Spleen (tissue), 11 donors: ENCODE measurements around the gene CSMD2. TPM values are rescaled to one million over a fixed set of nuclear protein-coding genes. Genes with fewer than 3 reads are reported as not detected.
"Not testable (repeated sequence)": the region's sequence is repeated elsewhere in the genome, so short reads cannot be mapped to it uniquely, and the experiment has no call there.

Experiments
- DNase-seq: peaks from one replicate; pipeline ENCODE4 v3.0.0-alpha.2; 2020
- H3K27ac ChIP-seq, 8 donors: fragments of 200-600 bp; sonication (generic) in 7 of 8; 1 replicate in 4 of 8; 2 replicates in 4 of 8; pipeline versions ENCODE4 v1.5.0 to v1.8.0; 2016 to 2021; ENCODE audit warnings: inconsistent platforms in 4 of 8, mild to moderate bottlenecking in 4 of 8, moderate library complexity in 1 of 8
- H3K27me3 ChIP-seq, 7 donors: fragments of 200-600 bp; sonication (generic) in 6 of 7; replicated peaks in 1 of 7; 1 replicate in 4 of 7; 2 replicates in 3 of 7; pipeline versions ENCODE4 v1.5.0 to v1.8.0; 2016 to 2021; ENCODE audit warnings: inconsistent platforms in 3 of 7, mild to moderate bottlenecking in 1 of 7
- H3K36me3 ChIP-seq, 6 donors: fragments of 200-600 bp; sonication (generic) in 5 of 6; 1 replicate in 4 of 6; 2 replicates in 2 of 6; pipeline versions ENCODE4 v1.5.0 to v1.8.0; 2016 to 2021; ENCODE audit warnings: inconsistent platforms in 2 of 6
- H3K4me1 ChIP-seq, 6 donors: fragments of 200-600 bp; sonication (generic) in 5 of 6; 1 replicate in 3 of 6; 2 replicates in 3 of 6; pipeline versions ENCODE4 v1.5.0 to v1.8.0; 2016 to 2021; ENCODE audit warnings: inconsistent platforms in 3 of 6
- H3K4me3 ChIP-seq, 8 donors: fragments of 200-600 bp; sonication (generic) in 7 of 8; 1 replicate in 4 of 8; 2 replicates in 4 of 8; pipeline versions ENCODE4 v1.5.0 to v1.8.0; 2016 to 2021; ENCODE audit warnings: inconsistent platforms in 4 of 8, mild to moderate bottlenecking in 4 of 8, moderate library complexity in 2 of 8
- H3K9me3 ChIP-seq, 8 donors: fragments of 200-600 bp; sonication (generic) in 7 of 8; 1 replicate in 4 of 8; 2 replicates in 4 of 8; pipeline versions ENCODE4 v1.5.0 to v1.8.0; 2016 to 2021; ENCODE audit warnings: inconsistent platforms in 4 of 8
- POLR2A ChIP-seq, 3 donors: fragments of 450-650 bp; IDR thresholded peaks; one replicate each; pipeline ENCODE4 v1.5.1; 2017; ENCODE audit warnings: antibody characterized with exemption in 3 of 3, mild to moderate bottlenecking in 1 of 3
- POLR2AphosphoS5 ChIP-seq, 3 donors: sonication (generic); formaldehyde crosslinking; IDR thresholded peaks; one replicate each; pipeline ENCODE4 v1.5.1; 2017; ENCODE audit warnings: antibody characterized with exemption in 3 of 3
- WGBS, 5 donors: extraction: QIAGEN DNeasy Blood & Tissue Kit in 3 of 5; methylation state at CpG; one replicate each; pipeline versions ENCODE4 v1.1.5 to v1.1.7; 2013 to 2018; 5-methylcytosine and 5-hydroxymethylcytosine counted together
- intact Hi-C: fragments of 100-400 bp; cut with DNase I; formaldehyde crosslinking; loops from one replicate; pipeline ENCODE4 v1.15.0; 2023; ENCODE audit warnings: low total_unique reads
- polyA plus RNA-seq, 3 donors: library from polyadenylated mRNA; stranded (reverse); fragments of 200-250 nt; gene quantifications; one replicate each; pipeline ENCODE4 v1.2.1, GENCODE V29; 2013
- total RNA-seq, 7 donors: library from RNA; depleted of rRNA in 3 of 7; stranded (reverse); fragments of >200 nt in 3 of 7; fragmentation: NEBNext Ultra II Directional in 4 of 7; extraction: Animal tissue kit (Norgen Biotek cat#: 25700) in 4 of 7; gene quantifications; one replicate each; pipeline versions ENCODE4 v1.1.0 to v1.2.1, GENCODE V29; 2016 to 2021
- TF ChIP-seq, protein P1 (sequence below), 11 experiments: fragments of 200-600 bp in 7 of 11; fragments of 450-650 bp in 4 of 11; sonication (generic) in 4 of 11; IDR thresholded peaks in 8 of 11; conservative IDR thresholded peaks in 3 of 11; 1 replicate in 7 of 11; 2 replicates in 4 of 11; pipeline versions ENCODE4 v1.4.0 to v1.8.0; 2016 to 2021; ENCODE audit warnings: antibody characterized with exemption in 11 of 11, inconsistent platforms in 4 of 11, mild to moderate bottlenecking in 1 of 11
- donor health status: healthy with polysubstance abuse.
- donor health status: DM: no; HTN: no; CAD: no; lungs with moderate emphysema.
- donor health status: DM: no; HTN: no; CAD: no.
- donor health status: Bipolar disorder and iron deficiency.
- donor health status: healthy.
- donor health status: DM: no; HTN: no; CAD: no.
- donor health status: DM: yes; HTN: yes; CAD: no.

Gene CSMD2
- total and polyA plus RNA-seq, 10 donors, result 0.12 to 2.7 (median 0.96) TPM

DNA sequence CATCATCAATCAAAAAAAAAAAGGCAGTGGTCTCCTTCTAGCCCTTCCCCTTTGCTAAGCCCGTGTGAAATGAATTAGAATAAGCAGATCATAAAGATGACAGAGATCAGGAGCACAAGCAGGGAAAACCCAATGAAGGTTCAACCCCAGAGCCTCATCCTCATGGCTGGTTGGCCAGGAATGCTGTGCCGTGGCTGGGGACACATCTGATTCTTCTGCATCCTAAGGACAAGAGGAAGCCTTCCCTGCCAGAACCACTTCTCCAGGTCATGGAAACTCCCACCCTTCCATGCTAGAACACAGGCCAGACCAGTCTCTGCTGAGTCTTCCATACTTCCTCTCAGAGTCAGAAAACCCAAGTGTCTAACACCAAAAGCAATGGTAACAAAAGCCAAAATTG, 81.1 kb downstream of the CSMD2 start:
- Histone ChIP-seq H3K36me3 (no peaks in the 10 kb centered on the region), H3K4me1 (no peaks in the 10 kb centered on the region), H3K27ac (no peak overlapping the region), H3K9me3 (peaks cover 0 to 28% (median 10%) of the 10 kb centered on the region in 8 donors), H3K27me3 (no peaks in the 10 kb centered on the region), H3K4me3 (no peak overlapping the region)
- no peak for TF ChIP-seq POLR2A (IDR thresholded peaks at IDR 0.05)
- TF ChIP-seq POLR2AphosphoS5 (IDR thresholded peaks at IDR 0.05), result no peak
- TF ChIP-seq, protein P1, sequence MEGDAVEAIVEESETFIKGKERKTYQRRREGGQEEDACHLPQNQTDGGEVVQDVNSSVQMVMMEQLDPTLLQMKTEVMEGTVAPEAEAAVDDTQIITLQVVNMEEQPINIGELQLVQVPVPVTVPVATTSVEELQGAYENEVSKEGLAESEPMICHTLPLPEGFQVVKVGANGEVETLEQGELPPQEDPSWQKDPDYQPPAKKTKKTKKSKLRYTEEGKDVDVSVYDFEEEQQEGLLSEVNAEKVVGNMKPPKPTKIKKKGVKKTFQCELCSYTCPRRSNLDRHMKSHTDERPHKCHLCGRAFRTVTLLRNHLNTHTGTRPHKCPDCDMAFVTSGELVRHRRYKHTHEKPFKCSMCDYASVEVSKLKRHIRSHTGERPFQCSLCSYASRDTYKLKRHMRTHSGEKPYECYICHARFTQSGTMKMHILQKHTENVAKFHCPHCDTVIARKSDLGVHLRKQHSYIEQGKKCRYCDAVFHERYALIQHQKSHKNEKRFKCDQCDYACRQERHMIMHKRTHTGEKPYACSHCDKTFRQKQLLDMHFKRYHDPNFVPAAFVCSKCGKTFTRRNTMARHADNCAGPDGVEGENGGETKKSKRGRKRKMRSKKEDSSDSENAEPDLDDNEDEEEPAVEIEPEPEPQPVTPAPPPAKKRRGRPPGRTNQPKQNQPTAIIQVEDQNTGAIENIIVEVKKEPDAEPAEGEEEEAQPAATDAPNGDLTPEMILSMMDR (IDR thresholded peaks at IDR 0.05 in 8 of 11, conservative IDR thresholded peaks at IDR 0.05 in 3 of 11), result no peak
- intact Hi-C loops, result no loop called here
- WGBS, 5 donors, result 55 to 88% (median 68%) methylated on average over 2 of the region's 2 CpGs
- DNase-seq, result no peak

DNA sequence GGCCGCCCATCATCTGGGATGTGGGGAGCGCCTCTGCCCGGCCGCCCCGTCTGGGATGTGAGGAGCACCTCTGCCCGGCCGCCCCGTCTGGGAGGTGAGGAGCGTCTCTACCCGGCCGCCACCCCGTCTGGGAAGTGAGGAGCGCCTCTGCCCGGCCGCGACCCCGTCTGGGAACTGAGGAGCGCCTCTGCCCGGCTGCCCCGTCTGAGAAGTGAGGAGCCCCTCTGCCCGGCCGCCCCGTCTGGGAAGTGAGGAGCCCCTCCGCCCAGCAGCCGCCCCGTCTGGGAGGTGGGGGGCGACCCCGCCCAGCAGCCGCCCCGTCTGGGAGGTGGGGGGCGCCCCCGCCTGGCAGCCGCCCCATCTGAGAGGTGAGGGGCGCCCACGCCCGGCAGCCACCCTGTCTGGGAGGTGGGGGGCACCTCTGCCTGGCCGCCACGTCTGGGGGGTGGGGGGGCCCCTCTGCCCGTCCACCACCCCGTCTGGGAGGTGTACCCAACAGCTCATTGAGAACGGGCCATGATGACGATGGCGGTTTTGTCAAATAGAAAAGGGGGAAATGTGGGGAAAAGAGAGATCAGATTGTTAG, 82.9 kb downstream of the CSMD2 start:
- H3K4me1 ChIP-seq, intact Hi-C loops, H3K36me3 ChIP-seq, H3K4me3 ChIP-seq, H3K27me3 ChIP-seq, DNase-seq, H3K27ac ChIP-seq: not testable (repeated sequence)
- WGBS, 5 donors, result 90 to 97% (median 93%) methylated on average over 14 to 43 of the region's 43 CpGs
- H3K9me3 ChIP-seq, result peaks cover 0 to 30% (median 10%) of the 10 kb centered on the region in 8 donors

DNA sequence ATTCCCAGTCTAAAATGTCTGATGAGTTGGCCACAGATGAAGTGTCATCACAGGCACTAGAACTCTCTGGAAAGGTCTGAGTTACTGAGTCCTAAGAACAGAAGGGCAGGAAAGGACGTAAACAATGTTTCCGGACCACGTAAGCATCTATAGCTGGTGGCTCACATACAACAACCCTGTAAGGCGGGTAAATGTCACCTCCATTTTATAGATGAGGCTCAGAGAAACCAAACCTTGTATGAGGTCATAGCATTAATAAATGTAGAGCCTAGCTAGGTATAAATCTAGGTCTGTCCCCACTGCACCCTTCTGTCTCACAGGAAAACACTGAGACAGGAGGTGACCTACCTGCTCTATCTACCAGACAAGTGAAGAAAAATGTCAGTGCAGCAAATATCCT, 86.6 kb downstream of the CSMD2 start:
- Histone ChIP-seq H3K4me1 (no peaks in the 10 kb centered on the region), H3K27ac (no peak overlapping the region), H3K4me3 (no peak overlapping the region), H3K36me3 (no peaks in the 10 kb centered on the region), H3K9me3 (peaks cover 0 to 25% (median 9%) of the 10 kb centered on the region in 8 donors), H3K27me3 (peaks cover 0 to 21% (median 0%) of the 10 kb centered on the region in 7 donors)
- 87 to 93% (median 90%) methylated on average over 4 of the region's 4 CpGs for WGBS, 5 donors
- intact Hi-C loops, result no loop called here
- no peak for TF ChIP-seq POLR2AphosphoS5 (IDR thresholded peaks at IDR 0.05)
- TF ChIP-seq, protein P1 (IDR thresholded peaks at IDR 0.05 in 8 of 11, conservative IDR thresholded peaks at IDR 0.05 in 3 of 11), result no peak
- TF ChIP-seq POLR2A (IDR thresholded peaks at IDR 0.05), result no peak
- DNase-seq, result no peak

DNA sequence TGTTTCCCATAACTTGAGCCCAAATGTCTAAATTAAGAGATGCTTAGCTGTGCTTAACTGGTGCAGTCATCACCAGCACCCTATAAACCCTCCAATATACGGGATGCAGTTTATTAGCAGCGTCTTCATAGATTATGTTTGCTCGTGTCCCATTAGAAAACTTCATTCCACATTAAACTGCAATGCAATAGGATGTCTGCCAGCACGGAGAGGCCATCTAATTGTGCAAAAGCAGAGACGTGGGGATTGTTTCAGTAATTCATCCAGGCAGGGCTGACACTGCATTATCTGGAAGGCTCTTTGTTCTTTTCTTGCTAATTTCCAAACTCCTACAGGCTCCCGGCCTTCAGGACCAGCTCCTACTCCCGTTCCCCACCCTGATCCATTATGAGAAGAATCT, 89.5 kb downstream of the CSMD2 start:
- peaks cover 0 to 49% (median 0%) of the 10 kb centered on the region in 7 donors for H3K27me3 ChIP-seq
- DNase-seq, result no peak
- no peaks in the 10 kb centered on the region for H3K36me3 ChIP-seq
- TF ChIP-seq POLR2A (IDR thresholded peaks at IDR 0.05), result no peak
- no peak for TF ChIP-seq POLR2AphosphoS5 (IDR thresholded peaks at IDR 0.05)
- TF ChIP-seq, protein P1 (IDR thresholded peaks at IDR 0.05 in 8 of 11, conservative IDR thresholded peaks at IDR 0.05 in 3 of 11), result no peak
- no peak overlapping the region for H3K4me3 ChIP-seq
- no peaks in the 10 kb centered on the region for H3K4me1 ChIP-seq
- H3K9me3 ChIP-seq, result peaks cover 0 to 12% (median 0%) of the 10 kb centered on the region in 8 donors
- no peak overlapping the region for H3K27ac ChIP-seq
- WGBS, 5 donors, result 65 to 83% (median 81%) methylated on average over 7 of the region's 7 CpGs
- intact Hi-C loops, result no loop called here
